HG03558 (cell line): ENCODE measurements around the gene PMVK.
A peak's percentile ranks its signal among the peaks of the same experiment; 100 is the strongest.
"Not testable (repeated sequence)": the region's sequence is repeated elsewhere in the genome, so short reads cannot be mapped to it uniquely, and the experiment has no call there.

Source experiments
- ATAC-seq: cut with Tn5 transposase; IDR thresholded peaks from one replicate; pipeline ENCODE4 v1.9.1; 2021; ENCODE audit warnings: moderate number of reproducible peaks; ENCODE audit not compliant: unreplicated experiment; ENCODE audit errors: extremely low read depth

The PMVK gene

GRCh38 chr1:154936555-154937084, at the start of gene PMVK:
Gene PMVK, minus strand, starts transcription at chr1:154936719. Its CDS starts 34 bp downstream, at chr1:154936685.
- peak; percentile 30 for ATAC-seq

DNA sequence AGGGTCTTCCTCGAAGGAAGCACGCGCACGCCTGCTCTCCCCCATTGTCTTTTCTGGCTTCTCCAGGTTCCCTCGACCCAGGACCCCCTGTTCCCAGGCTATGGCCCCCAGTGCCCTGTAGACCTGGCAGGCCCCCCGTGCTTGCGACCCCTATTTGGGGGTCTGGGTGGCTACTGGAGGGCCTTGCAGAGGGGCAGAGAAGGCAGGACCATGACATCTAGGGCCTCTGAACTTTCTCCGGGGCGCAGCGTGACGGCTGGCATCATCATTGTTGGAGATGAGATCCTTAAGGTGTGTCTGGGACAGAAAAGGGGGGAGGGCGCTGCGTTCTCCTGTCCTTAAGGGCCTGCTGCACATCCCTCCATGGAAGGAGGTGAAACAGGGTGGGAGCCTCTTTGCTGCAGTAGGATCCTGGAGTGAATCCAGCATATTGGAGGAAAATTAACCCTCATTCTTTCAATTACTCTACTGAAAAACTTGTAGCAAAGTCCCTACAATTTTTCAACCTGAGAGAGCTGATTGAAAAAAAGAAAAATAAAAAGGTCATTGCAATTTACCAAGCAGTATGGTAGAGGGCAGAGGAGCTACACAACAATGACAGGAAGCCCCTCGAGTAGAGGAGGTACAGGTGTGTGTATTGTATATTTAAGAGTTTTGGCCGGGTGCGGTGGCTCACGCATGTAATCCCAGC, 47.4 kb upstream of the PMVK start:
- ATAC-seq: no peak

GRCh38 chr1:154982897-154983648, 46.6 kb upstream of the PMVK start, which contains the start of gene FLAD1:
Gene FLAD1, plus strand, starts transcription at chr1:154983344. Its CDS starts 351 bp downstream, at chr1:154983695.
- peak; percentile 100 for ATAC-seq

DNA sequence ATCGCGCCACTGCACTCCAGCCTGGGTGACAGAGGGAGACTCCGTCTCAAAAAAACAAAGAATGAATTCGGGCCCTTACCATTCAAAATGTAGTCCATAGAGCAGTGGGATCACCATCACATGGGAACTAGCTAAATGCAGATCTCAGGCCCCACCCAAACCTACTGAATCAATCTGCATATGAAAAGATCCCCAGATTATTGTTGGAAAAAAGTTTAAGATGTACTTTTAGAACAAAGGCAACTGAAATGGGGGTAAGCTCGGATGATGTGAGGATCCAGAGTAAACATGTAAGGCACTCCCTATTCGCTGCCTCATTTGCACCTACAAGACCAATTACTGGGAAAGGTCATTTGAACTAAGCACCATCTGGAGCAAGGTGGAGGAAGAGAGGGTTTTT, 45.8 kb upstream of the PMVK start:
- no peak for ATAC-seq

DNA sequence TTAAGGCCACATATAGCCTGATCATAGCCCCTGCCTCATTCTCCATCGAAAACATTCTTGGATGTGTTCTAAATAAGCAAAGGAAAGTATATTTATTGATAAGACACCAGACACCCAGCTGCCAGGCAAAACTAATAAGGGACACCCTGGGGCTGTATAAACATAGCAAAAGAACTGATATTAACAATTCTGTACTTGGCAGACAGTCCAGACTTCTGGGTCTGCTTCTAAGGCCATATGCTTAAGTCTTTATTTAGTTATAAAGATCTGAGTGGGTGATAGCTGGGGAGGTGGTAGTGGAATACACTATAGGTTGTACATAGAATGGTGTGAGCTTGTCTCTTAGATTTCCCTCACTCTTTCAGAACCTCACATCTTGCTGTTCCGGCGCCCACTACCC, 41.8 kb upstream of the PMVK start:
- no peak for ATAC-seq

DNA sequence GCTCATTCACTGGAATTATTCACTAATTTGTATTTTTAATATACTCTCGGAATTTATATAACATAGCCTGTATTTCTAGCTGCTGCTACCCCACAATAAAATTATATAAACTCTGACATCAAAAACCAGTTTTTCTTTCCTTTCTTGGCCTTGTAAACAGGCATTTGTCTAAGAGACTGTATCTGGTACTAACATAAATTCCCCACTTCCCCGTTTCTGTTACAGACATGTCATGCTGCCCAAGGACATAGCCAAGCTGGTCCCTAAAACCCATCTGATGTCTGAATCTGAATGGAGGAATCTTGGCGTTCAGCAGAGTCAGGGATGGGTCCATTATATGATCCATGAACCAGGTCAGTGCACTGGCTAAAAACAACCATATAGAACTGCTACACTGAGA, 41.2 kb upstream of the PMVK start:
- not testable (repeated sequence) for ATAC-seq

DNA sequence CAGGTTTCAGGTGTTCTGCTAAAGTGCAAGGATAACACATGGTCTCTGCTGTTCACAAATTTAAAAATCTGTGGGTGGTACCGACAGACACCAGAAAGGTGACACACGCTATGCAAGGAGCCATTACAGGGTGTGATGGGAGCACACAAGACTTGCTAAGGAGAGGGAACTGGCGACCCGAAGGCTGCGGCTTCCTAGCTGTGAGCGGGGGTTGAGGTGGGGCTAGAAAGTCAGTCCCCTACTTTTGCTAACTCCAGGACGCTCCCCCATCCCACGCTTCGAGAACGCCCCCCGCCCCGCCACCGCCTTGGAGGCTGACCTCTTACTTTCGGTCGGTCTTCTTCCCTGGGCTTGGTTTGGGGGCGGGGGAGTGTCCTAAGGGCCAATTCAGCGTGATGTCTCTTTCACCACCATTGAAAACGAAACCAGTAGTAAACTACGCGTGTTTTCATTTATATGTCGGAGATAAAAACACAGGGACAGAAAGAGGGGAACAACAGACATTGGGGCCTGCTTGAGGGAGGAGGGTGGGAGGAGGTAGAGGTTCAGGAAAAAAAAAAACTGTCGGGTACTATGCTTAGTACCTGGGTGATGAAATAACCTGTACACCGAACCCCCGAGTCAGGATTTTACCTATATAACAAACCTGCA, 39.0 kb upstream of the PMVK start:
- no peak for ATAC-seq

GRCh38 chr1:154974808-154975408, 38.4 kb upstream of the PMVK start:
- ATAC-seq: peak; percentile 32

- peak; percentile 54 for ATAC-seq
Observed at GRCh38 chr1:154974102-154974807, 37.7 kb upstream of the PMVK start, which contains the start of gene CKS1B. Gene CKS1B, plus strand, starts transcription at chr1:154974681. Its CDS starts 65 bp downstream, at chr1:154974746.

DNA sequence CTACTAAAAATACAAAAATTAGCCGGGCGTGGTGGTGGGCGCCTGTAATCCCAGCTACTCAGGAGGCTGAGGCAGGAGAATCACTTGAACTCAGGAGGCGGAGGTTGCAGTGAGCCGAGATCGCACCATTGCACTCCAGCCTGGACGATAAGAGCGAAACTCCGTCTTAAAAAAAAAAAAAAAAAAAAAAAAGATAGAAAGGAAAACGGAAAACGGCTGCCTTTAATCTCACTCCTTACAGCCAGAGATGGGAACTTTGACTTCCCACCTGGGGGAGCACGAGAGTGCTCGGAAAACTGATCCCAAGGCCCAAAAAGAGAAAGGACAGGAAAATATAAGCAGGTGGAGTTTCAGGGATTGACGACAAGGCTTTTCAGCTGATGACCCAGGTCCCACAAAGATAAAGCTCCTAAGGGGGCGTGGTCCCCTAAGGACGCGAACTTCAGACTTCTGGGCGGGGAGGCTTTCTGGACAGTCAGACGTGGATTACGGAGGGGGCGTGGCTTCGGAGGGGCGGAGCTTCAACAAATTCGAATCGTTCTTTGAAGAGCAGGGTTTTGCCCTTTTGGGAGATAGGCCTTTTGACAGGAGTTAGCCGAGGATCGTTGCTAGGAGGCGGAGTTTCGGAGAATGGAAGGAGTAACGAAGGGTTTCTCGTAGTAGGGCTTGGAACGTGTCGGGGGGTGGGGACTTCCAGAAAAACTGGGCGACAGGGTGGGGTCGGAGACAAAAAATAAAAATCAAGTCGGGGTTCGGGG, 37.0 kb upstream of the PMVK start:
- no peak for ATAC-seq

DNA sequence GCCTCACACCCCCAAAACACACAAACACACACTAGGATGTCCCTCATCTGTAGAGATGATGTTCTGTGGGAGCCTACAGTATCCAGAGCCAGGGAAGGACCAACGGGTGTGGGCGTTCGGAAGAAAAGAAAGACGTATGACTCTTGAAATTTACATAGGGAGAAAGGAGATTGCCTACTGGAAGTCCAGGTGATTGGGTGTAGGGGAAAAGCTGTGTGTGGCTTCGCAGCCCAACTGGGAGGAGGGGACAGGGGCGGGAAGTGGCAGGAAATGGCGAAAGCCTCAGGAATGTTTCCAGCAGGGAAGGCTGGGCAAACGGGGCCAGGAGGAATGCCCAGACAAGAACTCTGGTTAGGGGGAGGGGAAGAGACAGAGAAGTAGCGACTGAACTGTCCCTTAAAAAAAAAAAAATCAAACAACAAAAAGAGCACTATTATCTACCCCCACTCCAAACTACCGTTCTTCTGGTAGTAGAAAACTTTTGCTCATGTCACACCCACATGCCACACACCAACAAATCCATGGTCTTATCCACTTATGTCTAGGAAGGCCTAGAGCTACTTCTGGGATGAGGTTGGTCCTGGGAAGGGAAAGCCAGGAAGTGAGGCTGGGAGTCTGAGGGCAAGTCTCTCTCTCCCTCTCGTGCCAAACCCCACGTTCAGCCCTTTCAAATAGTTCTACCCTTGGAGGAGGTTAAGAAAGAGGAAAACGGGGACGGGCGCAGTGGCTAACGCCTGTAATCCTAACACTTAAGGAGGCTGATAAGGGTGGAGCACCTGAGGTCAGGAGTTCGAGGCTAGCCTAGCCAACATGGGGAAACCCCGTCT, 36.2 kb upstream of the PMVK start:
- no peak for ATAC-seq

- ATAC-seq: no peak
Observed at GRCh38 chr1:154972213-154972516, 35.6 kb upstream of the PMVK start.

DNA sequence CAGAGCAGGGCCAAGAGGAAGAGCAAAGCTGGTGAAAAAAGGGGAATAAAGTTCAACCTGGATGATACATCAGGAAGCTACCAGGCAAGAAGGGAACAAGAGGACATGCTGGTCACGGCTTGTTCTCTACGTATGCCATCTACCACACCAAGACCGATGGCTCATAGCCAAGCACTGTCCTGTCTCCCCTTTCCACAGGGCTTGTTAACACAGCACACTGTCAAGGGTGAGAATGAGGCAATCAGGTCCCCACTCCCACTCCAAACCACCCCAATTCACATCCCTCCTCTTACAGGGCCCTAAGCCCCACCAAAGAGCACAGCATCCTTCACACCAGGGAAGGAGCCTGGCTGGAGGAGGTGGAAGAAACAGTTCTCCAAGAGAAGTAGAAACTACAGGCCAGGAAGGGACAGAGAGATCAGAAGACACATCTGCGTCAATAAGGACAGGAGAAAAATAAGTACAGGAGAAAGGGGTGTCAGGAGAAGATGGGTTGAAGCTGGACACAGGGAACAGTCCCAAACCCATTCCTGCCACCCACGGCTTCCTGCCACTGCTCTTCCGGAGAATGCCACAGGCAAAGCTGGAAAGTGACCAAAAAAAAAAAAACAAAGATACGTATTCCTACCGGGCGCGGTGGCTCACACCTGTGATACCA, 35.0 kb upstream of the PMVK start:
- ATAC-seq: no peak

DNA sequence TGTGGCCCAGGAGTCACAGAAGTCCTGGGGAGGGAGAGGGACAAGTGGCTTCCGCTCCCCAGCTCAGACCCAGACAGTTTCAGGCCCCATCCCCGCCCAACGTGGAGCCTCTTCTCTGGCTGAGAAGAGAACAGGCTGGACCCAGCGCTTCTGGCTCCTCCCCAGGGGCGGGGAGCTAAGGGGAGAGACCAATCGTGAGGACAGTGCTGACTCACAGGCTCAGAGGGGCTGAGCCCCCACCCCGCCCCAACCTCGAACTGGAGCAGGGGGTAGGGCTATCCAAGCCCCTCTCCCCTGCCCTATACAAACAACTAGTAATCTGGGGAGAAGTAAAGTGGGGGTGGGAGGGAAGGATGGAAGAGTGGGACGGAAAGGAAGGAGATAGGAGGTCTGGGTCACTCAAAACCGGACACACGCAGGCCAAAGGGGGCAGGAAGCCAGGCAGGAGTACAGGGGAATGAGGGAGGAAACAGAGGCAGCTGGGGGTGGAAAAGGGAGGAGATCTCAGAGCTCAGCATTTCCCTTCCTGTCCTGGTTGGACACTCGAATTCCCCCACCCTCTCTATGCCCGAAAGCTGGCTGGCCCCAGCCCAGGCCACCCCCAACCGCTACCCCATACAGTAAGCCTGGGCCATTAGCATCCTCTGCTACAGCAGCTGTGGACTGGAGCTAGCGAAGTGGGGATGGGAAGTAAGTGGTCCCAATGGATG, 34.3 kb upstream of the PMVK start, which contains the start of gene SHC1:
Gene SHC1 (minus strand): TSS at position 117 of the 710 bp plus-strand sequence. CDS start 221 bp downstream, outside the sequence.
- no peak for ATAC-seq

DNA sequence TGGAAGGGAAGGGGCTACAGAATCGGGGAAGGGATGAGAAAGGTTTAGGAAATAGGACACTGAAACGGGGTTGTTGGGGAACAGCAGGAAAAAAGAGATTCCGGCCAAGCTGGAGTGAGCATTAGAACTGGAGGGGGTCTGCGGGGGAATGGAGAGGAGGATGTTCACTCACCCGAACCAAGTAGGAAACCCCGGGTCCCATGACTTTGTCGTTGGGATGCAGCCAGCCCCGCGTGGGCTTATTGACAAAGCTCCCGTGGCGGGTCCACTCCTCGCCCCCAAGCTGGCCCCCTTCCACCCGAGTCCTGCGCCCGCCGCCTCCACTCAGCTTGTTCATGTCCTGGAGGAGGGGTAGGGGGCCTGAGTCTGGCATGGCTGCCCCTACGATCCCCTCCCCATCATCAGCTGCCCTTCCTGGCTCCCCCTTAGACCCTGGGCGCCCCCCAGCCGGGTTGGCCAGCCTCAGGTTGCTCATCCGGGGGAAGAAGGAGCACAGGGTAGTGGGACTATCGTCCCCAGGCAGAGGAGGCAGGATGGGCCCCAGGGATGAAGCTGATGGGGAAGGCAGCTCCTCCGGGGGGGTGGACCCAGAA, 33.4 kb upstream of the PMVK start:
- ATAC-seq: no peak

- no peak for ATAC-seq
Observed at GRCh38 chr1:154969246-154969645, 32.7 kb upstream of the PMVK start.

GRCh38 chr1:154968731-154969130, 32.2 kb upstream of the PMVK start:
- ATAC-seq: no peak
